Breast epithelium (tissue), 4 donors: Measurements from ENCODE around the gene DHX16. TPM values are rescaled to one million over a fixed set of nuclear protein-coding genes. Genes with fewer than 3 reads are reported as not detected.

Source experiments
- DNase-seq, 2 donors: peaks; one replicate each; pipeline ENCODE4 v3.0.0-alpha.2; 2019; ENCODE audit warnings: low spot score in 2 of 2
- H3K27ac ChIP-seq, 2 donors: fragments of 200-600 bp; sonication (generic) in 1 of 2; one replicate each; pipeline ENCODE4 v1.5.1; 2016 to 2019; ENCODE audit warnings: mild to moderate bottlenecking in 1 of 2
- H3K27me3 ChIP-seq, 2 donors: fragments of 200-600 bp; sonication (generic) in 1 of 2; one replicate each; pipeline versions ENCODE4 v1.5.1 to v1.6.0; 2017 to 2019; ENCODE audit warnings: control low read depth in 1 of 2, mild to moderate bottlenecking in 1 of 2
- H3K36me3 ChIP-seq: fragments of 200-600 bp; one replicate; pipeline ENCODE4 v1.5.1; 2019
- H3K4me1 ChIP-seq, 2 donors: fragments of 200-600 bp; sonication (generic); one replicate each; pipeline ENCODE4 v1.5.1; 2016 to 2019; ENCODE audit warnings: control low read depth in 1 of 2
- H3K4me3 ChIP-seq, 3 donors: fragments of 200-600 bp; sonication (generic); 1 replicate in 2 of 3; 2 replicates in 1 of 3; pipeline ENCODE4 v1.5.1; 2016 to 2019; ENCODE audit warnings: mild to moderate bottlenecking in 3 of 3, moderate library complexity in 2 of 3
- H3K9me3 ChIP-seq, 2 donors: fragments of 200-600 bp; sonication (generic) in 1 of 2; one replicate each; pipeline ENCODE4 v1.5.1; 2016 to 2019; ENCODE audit warnings: control low read depth in 1 of 2
- POLR2A ChIP-seq: fragments of 450-650 bp; IDR thresholded peaks from one replicate; pipeline ENCODE4 v1.6.1; 2016; ENCODE audit warnings: antibody characterized with exemption, mild to moderate bottlenecking, moderate library complexity
- POLR2AphosphoS5 ChIP-seq, 3 donors: sonication (generic); formaldehyde crosslinking; IDR thresholded peaks; one replicate each; pipeline ENCODE4 v1.6.1; 2017; ENCODE audit warnings: antibody characterized with exemption in 3 of 3
- intact Hi-C: fragments of 100-400 bp; cut with DNase I; formaldehyde crosslinking; loops from one replicate; pipeline ENCODE4 v1.15.1; 2023; ENCODE audit warnings: low total_unique reads
- total RNA-seq, 3 donors: library from RNA; depleted of rRNA; stranded (reverse); fragments of >200 nt; gene quantifications; one replicate each; pipeline ENCODE4 v1.1.0, GENCODE V29; 2016
- TF ChIP-seq, protein P1 (sequence below), 3 donors: fragments of 450-650 bp; IDR thresholded peaks; one replicate each; pipeline ENCODE4 v1.5.1; 2016 to 2017; ENCODE audit warnings: antibody characterized with exemption in 3 of 3, mild to moderate bottlenecking in 3 of 3, moderate library complexity in 3 of 3

DHX16 gene
- total RNA-seq, 3 donors from 2014 or later, result 23.5 to 35.3 (median 26.2) TPM

DNA sequence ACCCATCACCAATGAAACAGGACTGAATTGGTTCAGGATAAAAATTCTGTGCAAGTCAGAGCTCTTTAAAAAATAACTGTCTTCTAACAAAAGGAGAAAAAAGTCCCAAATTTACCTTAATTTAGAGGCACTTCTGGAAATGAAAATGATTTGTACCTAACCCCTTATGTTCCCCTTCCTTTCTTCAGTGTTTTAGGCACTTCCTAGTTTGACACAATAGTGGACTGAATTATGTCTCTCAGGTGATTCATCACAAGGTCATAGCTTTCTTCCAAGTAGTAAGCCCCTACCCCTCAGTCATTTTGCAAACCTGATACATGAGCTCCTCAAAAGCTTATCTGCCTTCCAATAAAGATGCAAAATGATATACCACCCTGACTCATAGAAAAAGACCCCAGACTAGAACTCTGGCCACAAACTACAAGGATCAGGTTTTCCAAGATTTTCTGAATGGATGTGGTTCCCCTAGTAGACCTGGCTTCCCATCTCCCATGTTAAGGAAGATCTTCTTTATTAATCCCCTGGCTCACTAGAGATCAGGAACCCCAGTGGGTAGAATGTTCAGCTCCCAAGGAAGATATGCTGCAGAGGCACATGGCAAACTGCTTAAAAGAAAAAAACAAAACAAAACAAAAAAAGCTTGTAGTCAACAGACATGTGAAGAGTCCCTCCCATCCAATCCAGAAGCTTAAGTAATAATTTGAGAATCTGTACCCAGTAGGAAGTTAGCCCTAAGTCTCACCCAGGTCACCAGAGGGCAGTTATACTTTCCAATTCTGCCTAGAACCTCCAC, 59.4 kb downstream of the DHX16 start:
- no peaks in the 10 kb centered on the region for H3K27me3 ChIP-seq
- peak overlapping the region; percentile 22 to 100 for H3K27ac ChIP-seq
- H3K36me3 ChIP-seq, result no peaks in the 10 kb centered on the region
- DNase-seq, result no peak
- peaks cover 0 to 11% of the 10 kb centered on the region in 2 donors for H3K4me1 ChIP-seq
- TF ChIP-seq POLR2AphosphoS5 (IDR thresholded peaks at IDR 0.05) (no peak), POLR2A (no peak)
- TF ChIP-seq, protein P1, sequence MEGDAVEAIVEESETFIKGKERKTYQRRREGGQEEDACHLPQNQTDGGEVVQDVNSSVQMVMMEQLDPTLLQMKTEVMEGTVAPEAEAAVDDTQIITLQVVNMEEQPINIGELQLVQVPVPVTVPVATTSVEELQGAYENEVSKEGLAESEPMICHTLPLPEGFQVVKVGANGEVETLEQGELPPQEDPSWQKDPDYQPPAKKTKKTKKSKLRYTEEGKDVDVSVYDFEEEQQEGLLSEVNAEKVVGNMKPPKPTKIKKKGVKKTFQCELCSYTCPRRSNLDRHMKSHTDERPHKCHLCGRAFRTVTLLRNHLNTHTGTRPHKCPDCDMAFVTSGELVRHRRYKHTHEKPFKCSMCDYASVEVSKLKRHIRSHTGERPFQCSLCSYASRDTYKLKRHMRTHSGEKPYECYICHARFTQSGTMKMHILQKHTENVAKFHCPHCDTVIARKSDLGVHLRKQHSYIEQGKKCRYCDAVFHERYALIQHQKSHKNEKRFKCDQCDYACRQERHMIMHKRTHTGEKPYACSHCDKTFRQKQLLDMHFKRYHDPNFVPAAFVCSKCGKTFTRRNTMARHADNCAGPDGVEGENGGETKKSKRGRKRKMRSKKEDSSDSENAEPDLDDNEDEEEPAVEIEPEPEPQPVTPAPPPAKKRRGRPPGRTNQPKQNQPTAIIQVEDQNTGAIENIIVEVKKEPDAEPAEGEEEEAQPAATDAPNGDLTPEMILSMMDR (IDR thresholded peaks at IDR 0.05), result no peak
- no peaks in the 10 kb centered on the region for H3K9me3 ChIP-seq
- intact Hi-C loops, result no loop called here
- no peak overlapping the region for H3K4me3 ChIP-seq

DNA sequence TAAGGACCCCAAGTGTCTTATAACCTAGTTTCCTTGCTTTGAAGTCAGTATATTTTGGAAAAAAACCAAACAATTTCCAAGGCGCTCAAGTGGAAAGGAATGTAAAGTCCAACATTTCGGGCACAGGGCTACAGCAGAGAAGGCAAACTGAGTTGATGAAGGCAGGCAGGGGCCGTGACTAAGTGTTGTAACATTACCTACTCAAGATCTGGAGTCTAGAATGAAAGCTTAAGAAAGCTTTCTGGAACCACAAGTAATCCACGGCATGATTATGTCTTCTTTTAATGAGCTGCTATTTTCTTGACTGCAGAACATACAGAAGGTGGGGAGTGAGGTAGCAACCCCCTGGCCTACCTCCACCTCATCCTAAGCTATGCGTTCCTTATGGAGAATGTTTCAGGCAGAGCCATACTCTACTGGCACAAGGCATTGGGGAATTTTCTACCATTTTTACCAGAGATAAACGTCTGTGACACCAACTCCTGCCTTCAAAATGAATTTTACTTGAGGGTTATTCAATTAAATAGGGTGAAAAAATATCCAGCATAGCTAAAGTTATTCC, 60.0 kb downstream of the DHX16 start:
- no peak for DNase-seq
- Histone ChIP-seq H3K9me3 (no peaks in the 10 kb centered on the region), H3K4me1 (peaks cover 0 to 11% of the 10 kb centered on the region in 2 donors), H3K27ac (peak overlapping the region; percentile 22 to 100), H3K27me3 (no peaks in the 10 kb centered on the region), H3K36me3 (no peaks in the 10 kb centered on the region), H3K4me3 (no peak overlapping the region)
- TF ChIP-seq POLR2AphosphoS5 (IDR thresholded peaks at IDR 0.05) (no peak), POLR2A (no peak)
- TF ChIP-seq, protein P1 (IDR thresholded peaks at IDR 0.05), result no peak
- intact Hi-C loops, result no loop called here

DNA sequence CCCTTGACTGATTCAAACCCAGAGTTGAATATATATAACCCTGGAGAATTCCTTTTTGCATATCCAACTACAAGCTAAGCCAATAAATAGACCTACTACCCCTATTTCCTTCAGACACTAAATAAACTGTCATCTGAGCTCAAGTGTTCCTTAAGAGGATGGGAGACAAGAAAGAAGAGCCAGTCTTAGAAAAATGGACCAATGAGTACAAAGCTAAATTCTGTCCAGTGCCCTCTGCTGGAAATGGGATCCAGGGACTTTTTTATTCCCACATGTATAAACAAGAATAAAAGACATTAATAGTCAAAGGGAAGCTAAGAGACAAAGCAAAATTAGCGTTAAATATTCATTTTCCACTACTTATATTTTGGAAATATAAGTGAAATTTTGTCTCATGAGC, 60.6 kb downstream of the DHX16 start:
- Histone ChIP-seq H3K4me3 (no peak overlapping the region), H3K27me3 (no peaks in the 10 kb centered on the region), H3K27ac (peak overlapping the region; percentile 22 to 100), H3K4me1 (peaks cover 0 to 11% of the 10 kb centered on the region in 2 donors), H3K9me3 (no peaks in the 10 kb centered on the region), H3K36me3 (no peaks in the 10 kb centered on the region)
- intact Hi-C loops, result no loop called here
- TF ChIP-seq, protein P1 (IDR thresholded peaks at IDR 0.05), result peak in 1 of 3 donors; percentile 13
- TF ChIP-seq POLR2AphosphoS5 (IDR thresholded peaks at IDR 0.05), result no peak
- TF ChIP-seq POLR2A, result no peak
- no peak for DNase-seq

DNA sequence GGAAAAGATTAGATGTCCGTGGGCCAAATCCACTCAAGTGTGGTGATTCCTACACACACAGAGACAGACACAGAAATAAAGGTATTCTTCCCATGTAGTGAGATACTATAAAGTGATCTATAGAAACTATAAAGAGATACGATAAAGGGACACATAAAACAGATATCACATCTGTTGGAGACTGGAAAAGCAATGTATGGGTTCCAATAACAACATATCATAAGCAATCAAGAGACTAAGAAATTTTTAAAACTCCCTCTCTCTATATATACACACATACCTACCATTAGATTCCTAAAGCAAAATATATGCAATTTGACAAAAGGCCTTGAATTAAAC, 61.0 kb downstream of the DHX16 start:
- Histone ChIP-seq H3K9me3 (no peaks in the 10 kb centered on the region), H3K4me3 (no peak overlapping the region), H3K36me3 (no peaks in the 10 kb centered on the region), H3K27ac (peak overlapping the region; percentile 56 to 100), H3K27me3 (no peaks in the 10 kb centered on the region), H3K4me1 (peaks cover 0 to 11% of the 10 kb centered on the region in 2 donors)
- intact Hi-C loops, result no loop called here
- TF ChIP-seq POLR2A (no peak), POLR2AphosphoS5 (IDR thresholded peaks at IDR 0.05) (no peak)
- TF ChIP-seq, protein P1 (IDR thresholded peaks at IDR 0.05), result no peak
- no peak for DNase-seq

DNA sequence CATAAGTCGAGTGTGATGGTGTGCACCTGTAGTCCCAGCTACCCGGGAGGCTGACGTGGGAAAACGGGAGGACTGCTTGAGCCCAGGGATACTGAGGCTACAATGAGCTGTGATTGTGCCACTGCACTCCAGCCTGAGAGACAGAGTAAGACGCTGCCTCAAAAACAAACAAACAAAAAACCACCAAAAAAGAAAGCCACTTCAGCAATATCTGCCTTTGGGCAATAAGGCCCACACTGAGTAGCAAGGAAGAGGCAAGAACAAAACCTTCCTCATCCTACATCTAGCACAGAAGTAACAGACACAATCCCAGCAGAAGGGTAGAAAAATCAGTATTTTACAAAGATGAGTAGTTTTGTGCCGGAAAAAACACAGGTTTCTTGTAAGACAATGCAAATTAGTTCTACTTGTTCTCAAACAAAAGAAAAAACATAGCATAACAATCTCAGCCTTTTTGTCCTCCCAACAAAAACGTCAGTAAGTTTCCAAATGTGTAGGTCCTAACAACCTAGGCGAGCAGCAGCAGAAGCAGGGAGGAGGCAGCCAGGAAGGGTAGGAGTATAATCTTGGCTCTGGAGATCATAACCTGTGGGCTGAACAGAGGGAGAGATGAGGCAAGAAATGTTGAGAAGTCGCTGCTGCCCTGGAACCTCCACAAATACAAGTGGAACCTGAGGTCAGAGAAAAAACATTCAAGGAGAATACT, 61.5 kb downstream of the DHX16 start:
- peaks cover 0 to 11% of the 10 kb centered on the region in 2 donors for H3K4me1 ChIP-seq
- TF ChIP-seq POLR2AphosphoS5 (IDR thresholded peaks at IDR 0.05), result no peak
- intact Hi-C loops, result no loop called here

More for the DNA sequence above, 61.5 kb downstream of the DHX16 start:
- H3K36me3 ChIP-seq, result no peaks in the 10 kb centered on the region
- no peaks in the 10 kb centered on the region for H3K27me3 ChIP-seq
- no peak for DNase-seq
- peak overlapping the region; percentile 56 to 100 for H3K27ac ChIP-seq
- no peak overlapping the region for H3K4me3 ChIP-seq
- H3K9me3 ChIP-seq, result no peaks in the 10 kb centered on the region
